ENCODE measurements around the gene MIA2. TPM values are rescaled to one million over a fixed set of nuclear protein-coding genes. Genes with fewer than 3 reads are reported as not detected.

MIA2 gene
- total and polyA plus RNA-seq, 9 of the 15 experiments (the other 6 are each of a cell fraction or from before 2014, with no cell fraction given) = 6.0 to 21.8 (median 12.8) TPM

DNA sequence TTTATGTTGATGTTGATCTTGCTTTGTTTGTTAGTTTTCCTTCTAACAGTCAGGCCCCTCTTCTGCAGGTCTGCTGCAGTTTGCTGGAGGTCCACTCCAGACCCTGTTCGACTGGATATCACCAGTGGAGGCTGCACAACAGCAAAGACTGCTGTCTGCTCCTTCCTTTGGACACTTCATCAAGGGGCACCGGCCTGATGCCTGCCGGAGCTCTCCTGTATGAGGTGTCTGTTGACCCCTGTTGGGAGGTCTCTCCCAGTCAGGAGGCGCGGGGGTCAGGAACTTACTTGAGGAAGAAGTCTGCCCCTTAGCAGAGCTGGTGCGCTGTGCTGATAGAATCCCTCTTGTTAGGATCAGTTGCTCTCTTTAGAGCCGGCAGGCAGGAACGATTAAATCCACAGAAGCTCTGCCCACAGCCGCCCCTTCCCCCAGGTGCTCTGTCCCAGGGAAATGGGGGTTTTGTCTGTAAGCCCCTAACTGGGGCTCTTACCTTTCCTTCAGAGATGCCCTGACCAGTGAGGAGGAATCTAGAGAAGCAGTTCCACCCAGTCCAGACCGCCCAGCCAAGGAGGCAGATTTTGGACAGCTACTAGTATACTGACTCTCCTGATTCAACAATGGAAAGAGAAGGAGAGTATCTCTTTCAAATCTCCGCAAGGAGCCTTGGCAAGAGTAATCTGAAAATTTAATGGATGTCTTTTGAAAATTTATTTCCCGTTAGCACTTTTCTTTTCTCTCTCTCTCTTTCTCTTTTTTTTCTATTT, 25.2 kb downstream of the MIA2 start (continued):
- TF ChIP-seq, protein P1, sequence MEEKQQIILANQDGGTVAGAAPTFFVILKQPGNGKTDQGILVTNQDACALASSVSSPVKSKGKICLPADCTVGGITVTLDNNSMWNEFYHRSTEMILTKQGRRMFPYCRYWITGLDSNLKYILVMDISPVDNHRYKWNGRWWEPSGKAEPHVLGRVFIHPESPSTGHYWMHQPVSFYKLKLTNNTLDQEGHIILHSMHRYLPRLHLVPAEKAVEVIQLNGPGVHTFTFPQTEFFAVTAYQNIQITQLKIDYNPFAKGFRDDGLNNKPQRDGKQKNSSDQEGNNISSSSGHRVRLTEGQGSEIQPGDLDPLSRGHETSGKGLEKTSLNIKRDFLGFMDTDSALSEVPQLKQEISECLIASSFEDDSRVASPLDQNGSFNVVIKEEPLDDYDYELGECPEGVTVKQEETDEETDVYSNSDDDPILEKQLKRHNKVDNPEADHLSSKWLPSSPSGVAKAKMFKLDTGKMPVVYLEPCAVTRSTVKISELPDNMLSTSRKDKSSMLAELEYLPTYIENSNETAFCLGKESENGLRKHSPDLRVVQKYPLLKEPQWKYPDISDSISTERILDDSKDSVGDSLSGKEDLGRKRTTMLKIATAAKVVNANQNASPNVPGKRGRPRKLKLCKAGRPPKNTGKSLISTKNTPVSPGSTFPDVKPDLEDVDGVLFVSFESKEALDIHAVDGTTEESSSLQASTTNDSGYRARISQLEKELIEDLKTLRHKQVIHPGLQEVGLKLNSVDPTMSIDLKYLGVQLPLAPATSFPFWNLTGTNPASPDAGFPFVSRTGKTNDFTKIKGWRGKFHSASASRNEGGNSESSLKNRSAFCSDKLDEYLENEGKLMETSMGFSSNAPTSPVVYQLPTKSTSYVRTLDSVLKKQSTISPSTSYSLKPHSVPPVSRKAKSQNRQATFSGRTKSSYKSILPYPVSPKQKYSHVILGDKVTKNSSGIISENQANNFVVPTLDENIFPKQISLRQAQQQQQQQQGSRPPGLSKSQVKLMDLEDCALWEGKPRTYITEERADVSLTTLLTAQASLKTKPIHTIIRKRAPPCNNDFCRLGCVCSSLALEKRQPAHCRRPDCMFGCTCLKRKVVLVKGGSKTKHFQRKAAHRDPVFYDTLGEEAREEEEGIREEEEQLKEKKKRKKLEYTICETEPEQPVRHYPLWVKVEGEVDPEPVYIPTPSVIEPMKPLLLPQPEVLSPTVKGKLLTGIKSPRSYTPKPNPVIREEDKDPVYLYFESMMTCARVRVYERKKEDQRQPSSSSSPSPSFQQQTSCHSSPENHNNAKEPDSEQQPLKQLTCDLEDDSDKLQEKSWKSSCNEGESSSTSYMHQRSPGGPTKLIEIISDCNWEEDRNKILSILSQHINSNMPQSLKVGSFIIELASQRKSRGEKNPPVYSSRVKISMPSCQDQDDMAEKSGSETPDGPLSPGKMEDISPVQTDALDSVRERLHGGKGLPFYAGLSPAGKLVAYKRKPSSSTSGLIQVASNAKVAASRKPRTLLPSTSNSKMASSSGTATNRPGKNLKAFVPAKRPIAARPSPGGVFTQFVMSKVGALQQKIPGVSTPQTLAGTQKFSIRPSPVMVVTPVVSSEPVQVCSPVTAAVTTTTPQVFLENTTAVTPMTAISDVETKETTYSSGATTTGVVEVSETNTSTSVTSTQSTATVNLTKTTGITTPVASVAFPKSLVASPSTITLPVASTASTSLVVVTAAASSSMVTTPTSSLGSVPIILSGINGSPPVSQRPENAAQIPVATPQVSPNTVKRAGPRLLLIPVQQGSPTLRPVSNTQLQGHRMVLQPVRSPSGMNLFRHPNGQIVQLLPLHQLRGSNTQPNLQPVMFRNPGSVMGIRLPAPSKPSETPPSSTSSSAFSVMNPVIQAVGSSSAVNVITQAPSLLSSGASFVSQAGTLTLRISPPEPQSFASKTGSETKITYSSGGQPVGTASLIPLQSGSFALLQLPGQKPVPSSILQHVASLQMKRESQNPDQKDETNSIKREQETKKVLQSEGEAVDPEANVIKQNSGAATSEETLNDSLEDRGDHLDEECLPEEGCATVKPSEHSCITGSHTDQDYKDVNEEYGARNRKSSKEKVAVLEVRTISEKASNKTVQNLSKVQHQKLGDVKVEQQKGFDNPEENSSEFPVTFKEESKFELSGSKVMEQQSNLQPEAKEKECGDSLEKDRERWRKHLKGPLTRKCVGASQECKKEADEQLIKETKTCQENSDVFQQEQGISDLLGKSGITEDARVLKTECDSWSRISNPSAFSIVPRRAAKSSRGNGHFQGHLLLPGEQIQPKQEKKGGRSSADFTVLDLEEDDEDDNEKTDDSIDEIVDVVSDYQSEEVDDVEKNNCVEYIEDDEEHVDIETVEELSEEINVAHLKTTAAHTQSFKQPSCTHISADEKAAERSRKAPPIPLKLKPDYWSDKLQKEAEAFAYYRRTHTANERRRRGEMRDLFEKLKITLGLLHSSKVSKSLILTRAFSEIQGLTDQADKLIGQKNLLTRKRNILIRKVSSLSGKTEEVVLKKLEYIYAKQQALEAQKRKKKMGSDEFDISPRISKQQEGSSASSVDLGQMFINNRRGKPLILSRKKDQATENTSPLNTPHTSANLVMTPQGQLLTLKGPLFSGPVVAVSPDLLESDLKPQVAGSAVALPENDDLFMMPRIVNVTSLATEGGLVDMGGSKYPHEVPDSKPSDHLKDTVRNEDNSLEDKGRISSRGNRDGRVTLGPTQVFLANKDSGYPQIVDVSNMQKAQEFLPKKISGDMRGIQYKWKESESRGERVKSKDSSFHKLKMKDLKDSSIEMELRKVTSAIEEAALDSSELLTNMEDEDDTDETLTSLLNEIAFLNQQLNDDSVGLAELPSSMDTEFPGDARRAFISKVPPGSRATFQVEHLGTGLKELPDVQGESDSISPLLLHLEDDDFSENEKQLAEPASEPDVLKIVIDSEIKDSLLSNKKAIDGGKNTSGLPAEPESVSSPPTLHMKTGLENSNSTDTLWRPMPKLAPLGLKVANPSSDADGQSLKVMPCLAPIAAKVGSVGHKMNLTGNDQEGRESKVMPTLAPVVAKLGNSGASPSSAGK (IDR thresholded peaks at IDR 0.05) = no peak
- no peak for TF ChIP-seq VEZF1 (CRISPR knock-in tag; IDR thresholded peaks at IDR 0.05)
